Activated T-cell treated with anti-CD3 and anti-CD28 coated beads, Interleukin-2, amount 50 U/mL, for 48 hours (primary cell): ENCODE data around the gene PTPDC1.
"Not testable (repeated sequence)": the region's sequence is repeated elsewhere in the genome, so short reads cannot be mapped to it uniquely, and the experiment has no call there.

Source experiments
- DNase-seq, 2 experiments: peaks; one replicate each; pipeline ENCODE4 v3.0.0-alpha.2; 2020

The PTPDC1 gene

DNA sequence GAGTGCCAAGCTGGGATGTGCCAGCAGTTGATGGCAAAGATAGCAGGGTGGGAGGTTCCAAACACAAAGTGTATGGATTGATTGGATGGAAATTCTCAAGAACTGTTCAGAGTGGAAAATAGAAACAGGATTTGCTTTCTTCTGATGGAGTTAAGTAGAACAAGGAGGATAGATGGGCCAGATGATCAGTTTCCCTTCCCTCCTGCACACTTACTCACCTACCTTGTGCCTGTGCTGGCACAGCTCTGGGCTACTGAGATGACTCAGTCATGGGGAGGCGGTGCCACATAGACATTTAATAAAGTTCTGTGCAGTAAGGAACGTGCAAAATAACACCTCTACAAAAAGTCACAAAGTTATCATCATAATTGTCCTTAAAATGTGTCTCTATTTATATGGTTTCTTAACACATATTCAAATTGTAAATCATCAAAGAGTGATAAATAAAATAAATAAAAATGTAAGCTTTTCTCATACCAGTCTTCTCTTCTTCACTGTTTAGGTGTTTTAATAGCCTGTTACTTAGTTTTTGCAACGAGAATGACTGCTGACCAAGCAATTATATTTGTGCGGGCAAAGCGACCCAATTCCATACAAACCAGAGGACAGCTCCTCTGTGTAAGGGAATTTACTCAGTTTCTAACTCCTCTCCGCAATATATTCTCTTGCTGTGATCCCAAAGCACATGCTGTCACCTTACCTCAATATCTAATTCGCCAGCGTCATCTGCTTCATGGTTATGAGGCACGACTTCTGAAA lies 12.7 kb downstream of the PTPDC1 start:
- no peak for DNase-seq

DNA sequence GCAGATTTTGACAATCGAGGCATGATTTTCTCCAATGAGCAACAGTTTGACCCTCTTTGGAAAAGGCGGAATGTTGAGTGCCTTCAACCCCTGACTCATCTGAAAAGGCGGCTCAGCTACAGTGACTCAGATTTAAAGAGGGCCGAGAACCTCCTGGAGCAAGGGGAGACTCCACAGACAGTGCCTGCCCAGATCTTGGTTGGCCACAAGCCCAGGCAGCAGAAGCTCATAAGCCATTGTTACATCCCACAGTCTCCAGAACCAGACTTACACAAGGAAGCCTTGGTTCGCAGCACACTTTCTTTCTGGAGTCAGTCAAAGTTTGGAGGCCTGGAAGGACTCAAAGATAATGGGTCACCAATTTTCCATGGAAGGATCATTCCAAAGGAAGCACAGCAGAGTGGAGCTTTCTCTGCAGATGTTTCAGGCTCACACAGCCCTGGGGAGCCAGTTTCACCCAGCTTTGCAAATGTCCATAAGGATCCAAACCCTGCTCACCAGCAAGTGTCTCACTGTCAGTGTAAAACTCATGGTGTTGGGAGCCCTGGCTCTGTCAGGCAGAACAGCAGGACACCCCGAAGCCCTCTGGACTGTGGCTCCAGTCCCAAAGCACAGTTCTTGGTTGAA lies 13.6 kb downstream of the PTPDC1 start:
- DNase-seq: no peak

- DNase-seq: no peak
Observed at GRCh38 chr9:94100152-94100879, 16.1 kb downstream of the PTPDC1 start.

- no peak for DNase-seq
Observed at GRCh38 chr9:94101162-94101853, 17.0 kb downstream of the PTPDC1 start.

DNA sequence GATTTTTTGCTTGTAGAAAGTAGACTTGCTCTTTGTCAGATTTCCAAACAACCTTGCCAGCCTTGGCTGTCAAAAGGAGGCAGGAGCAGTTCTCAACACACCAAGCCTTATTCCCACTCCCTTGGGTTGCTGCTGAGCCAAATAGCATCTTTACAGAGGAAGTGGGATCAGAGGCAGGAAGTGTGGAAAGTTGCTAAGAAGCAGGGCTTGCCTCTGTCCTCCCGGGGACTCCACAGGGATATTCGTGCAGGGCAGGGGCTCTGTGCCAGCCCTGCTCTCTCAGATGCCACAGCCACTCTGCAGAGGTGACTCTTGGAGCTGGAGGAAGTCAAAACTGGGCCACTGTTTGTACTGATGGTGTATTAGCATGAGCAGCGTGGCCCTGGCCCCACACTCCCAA lies 24.3 kb downstream of the PTPDC1 start:
- no peak for DNase-seq

- no peak for DNase-seq
Observed at GRCh38 chr9:94110821-94111252, 26.6 kb downstream of the PTPDC1 start.

DNA sequence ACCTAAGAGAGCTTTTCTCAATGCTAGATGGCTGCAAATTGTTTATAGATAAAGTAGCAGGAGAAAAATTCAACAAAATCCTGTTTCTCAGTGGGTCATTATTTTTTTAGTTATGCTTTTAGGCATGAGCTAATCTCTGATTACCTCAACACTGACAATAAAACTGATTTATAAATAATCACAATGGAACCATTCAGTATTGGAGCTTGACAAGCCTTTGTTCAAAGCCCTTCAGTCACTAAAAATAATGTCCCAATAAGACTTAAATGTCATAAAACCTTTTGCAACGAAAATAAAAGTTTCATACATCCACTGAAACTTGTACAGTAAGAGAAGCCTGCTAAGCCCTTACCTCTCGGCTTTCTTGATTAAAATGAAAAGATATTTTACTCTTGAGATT lies 27.2 kb downstream of the PTPDC1 start:
- no peak for DNase-seq

GRCh38 chr9:94112716-94113465 lies 28.6 kb downstream of the PTPDC1 start:
- DNase-seq: no peak

DNA sequence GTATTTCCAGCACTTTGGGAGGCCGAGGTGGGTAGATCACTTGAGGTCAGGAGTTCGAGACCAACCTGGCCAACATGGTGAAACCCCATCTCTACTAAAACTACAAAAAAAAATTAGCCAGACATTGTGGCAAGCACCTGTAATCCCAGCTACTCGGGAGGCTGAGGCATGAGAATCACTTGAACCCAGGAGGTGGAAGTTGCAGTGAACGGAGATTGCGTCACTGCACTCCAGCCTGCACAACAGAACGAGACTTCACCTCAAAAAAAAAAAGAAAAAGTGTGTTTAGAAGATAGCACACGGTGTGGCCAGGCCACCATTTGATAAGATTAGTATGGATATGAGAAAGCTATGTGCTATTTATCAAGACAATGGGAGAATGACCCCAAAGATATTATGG lies 35.8 kb downstream of the PTPDC1 start:
- not testable (repeated sequence) for DNase-seq

- DNase-seq: no peak
Observed at GRCh38 chr9:94120854-94121376, 36.7 kb downstream of the PTPDC1 start.

- no peak for DNase-seq
Observed at GRCh38 chr9:94126844-94127243, 42.6 kb downstream of the PTPDC1 start.

DNA sequence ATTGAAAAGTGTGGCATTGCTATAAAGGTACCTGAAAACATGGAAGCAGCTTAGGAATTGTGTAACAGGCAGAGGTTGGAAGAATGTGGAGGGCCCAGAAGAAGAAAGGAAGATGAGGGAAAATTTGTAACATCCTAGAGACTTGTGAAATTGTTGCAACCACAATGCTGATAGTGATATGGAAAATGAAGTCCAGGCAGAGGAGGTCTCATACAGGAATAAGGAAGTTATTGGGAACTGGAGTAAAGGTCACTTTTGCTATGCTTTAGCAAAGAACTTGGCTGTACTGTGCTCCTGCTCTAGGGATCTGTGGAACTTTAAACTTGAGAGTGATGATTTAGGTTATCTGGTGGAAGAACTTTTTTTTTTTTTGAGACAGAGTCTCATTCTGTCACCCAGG lies 43.5 kb downstream of the PTPDC1 start:
- DNase-seq: no peak

DNA sequence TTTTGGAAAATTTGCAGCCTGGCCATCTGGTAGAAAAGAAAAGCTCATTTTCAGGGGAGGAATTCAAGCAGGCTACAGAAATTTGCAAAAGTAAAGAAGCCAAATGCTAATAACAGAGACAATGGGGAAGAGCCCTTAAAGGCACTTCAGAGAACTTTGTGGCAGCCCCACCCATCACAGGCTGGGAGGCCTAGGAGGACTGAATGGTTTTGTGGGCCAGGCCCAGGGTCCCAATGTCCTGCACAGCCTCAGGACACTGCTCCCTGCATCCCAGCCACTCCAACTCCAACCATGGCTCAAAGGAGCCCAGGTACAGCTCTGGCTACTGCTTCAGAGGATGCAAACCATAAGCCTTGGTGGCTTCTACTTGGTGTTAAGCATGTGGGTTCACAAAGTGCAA lies 44.3 kb downstream of the PTPDC1 start:
- DNase-seq: no peak

DNA sequence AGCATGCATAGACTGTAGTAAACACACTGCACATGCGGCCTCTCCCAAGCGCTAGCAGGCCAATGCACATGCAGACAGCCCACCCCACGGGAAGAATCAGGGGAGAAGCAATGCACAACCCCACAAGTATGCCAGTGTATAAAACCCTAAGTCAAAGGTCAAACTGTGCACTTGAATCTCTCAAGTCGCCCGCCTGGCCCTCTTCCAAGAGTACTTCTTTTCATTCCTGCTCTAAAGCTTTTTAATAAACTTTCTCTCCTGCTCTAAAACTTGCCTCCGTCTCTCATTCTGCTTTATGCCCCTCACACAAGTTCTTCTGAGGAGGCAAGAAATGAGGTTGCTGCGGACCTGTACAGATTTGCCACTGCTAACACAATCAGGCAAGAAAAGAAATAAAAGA lies 50.4 kb downstream of the PTPDC1 start:
- DNase-seq: no peak

DNA sequence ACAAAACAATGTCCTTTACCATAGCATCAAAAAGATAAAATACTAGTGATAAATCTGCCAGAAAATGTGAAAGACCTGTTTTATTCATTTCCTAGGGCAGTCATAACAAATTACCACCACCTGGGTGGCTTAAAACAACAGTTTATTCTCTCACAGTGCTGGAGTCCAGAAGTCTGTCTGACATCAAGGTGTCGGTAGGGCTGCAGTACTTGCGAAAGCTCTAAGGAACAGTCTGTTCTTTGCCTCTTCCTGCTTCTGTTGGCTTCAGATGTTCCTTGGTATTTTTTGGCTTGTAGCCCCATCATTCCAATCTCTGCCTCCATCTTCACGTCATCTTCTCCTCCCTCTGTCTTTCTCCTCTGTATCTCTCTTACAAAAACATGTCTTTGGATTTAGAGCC lies 51.0 kb downstream of the PTPDC1 start:
- DNase-seq: no peak

GRCh38 chr9:94139672-94140417 lies 55.6 kb downstream of the PTPDC1 start:
- no peak for DNase-seq

- DNase-seq: no peak
Observed at GRCh38 chr9:94140418-94140780, 56.1 kb downstream of the PTPDC1 start.

DNA sequence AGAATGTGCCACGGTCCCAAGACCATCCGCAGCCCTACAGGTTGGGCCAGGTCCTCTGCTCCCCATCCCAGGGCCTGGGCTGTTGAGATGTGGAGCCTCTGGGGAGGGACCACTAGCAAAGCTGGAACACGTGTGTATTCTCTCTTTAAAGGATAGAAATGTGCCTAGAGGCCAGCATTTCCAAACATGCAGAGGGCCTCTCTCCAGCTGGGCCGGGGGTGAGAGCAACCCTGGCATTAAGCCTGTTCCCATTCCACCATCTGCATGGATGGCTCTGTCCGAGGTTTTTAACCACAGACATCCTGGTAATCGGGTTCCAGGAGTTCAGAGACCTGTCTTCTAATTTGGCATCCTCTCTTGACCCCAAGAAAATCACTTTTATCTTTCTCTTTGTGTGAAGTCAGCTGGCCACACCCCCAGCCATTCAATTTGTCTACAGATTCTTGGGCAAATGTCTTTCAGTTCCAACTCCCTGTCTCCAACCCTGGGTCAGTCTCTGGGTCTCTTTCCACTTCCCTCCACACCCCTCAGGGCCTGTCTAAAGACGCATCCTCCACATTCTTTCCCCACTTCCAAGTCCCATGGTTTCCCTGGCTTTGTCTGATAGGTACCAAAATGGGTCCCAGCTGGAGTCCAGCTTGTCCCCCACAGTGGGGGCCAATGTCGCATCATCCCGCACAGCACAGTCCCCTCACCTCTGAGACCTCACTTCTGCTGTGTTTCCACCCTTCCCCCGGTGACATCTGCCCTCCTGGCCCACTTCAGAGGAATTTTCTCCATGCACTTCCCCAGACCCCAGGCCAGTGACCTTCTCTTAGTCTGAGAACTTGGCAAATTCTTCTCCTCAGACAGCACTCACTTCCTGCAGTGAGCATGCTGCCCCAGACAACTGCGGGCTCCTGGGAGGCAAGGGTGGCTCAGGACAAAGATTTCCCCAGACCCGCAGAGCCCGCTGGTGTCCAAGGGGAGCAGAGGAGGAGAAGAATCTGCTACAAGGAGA lies 56.8 kb downstream of the PTPDC1 start:
- DNase-seq: no peak

GRCh38 chr9:94142353-94142752 lies 58.1 kb downstream of the PTPDC1 start:
- DNase-seq: no peak

- no peak for DNase-seq
Observed at GRCh38 chr9:94144394-94144793, 60.1 kb downstream of the PTPDC1 start.
